ENCODE results near the gene SLC4A8.

Gene SLC4A8

GRCh38 chr12:51530208-51530607, 105.6 kb downstream of the SLC4A8 start:
- no peak for DNase-seq (ENCODE audit: low read depth)

GRCh38 chr12:51531284-51531977, 106.8 kb downstream of the SLC4A8 start:
- no peak for DNase-seq (ENCODE audit: low read depth)
- no peak overlapping the region for H3K4me3 ChIP-seq (ENCODE audit: control insufficient read depth, low read depth, low read length)
- no peak for TF ChIP-seq CTCF (IDR thresholded peaks at IDR 0.05; ENCODE audit: control insufficient read depth, insufficient read depth, low read depth, low read length, missing control alignments)

More at GRCh38 chr12:51530208-51530607, 105.6 kb downstream of the SLC4A8 start:
- H3K4me3 ChIP-seq (ENCODE audit: control insufficient read depth, low read depth, low read length) = no peak overlapping the region
- no peak for TF ChIP-seq CTCF (IDR thresholded peaks at IDR 0.05; ENCODE audit: control insufficient read depth, insufficient read depth, low read depth, low read length, missing control alignments)

- TF ChIP-seq CTCF (IDR thresholded peaks at IDR 0.05; ENCODE audit: control insufficient read depth, insufficient read depth, low read depth, low read length, missing control alignments) = peak; percentile 95
- peak; percentile 34 for DNase-seq (ENCODE audit: low read depth)
- no peak overlapping the region for H3K4me3 ChIP-seq (ENCODE audit: control insufficient read depth, low read depth, low read length)
Measured at GRCh38 chr12:51531978-51532497, 107.4 kb downstream of the SLC4A8 start.

GRCh38 chr12:51533799-51534198, 109.2 kb downstream of the SLC4A8 start:
- TF ChIP-seq CTCF (IDR thresholded peaks at IDR 0.05; ENCODE audit: control insufficient read depth, insufficient read depth, low read depth, low read length, missing control alignments) = peak; percentile 26
- DNase-seq (ENCODE audit: low read depth) = no peak
- H3K4me3 ChIP-seq (ENCODE audit: control insufficient read depth, low read depth, low read length) = no peak overlapping the region

- no peak overlapping the region for H3K4me3 ChIP-seq (ENCODE audit: control insufficient read depth, low read depth, low read length)
- no peak for TF ChIP-seq CTCF (IDR thresholded peaks at IDR 0.05; ENCODE audit: control insufficient read depth, insufficient read depth, low read depth, low read length, missing control alignments)
- no peak for DNase-seq (ENCODE audit: low read depth)
Measured at GRCh38 chr12:51534216-51535074, 109.8 kb downstream of the SLC4A8 start.

GRCh38 chr12:51536159-51536558, 111.5 kb downstream of the SLC4A8 start:
- peak; percentile 19 for TF ChIP-seq CTCF (IDR thresholded peaks at IDR 0.05; ENCODE audit: control insufficient read depth, insufficient read depth, low read depth, low read length, missing control alignments)
- no peak overlapping the region for H3K4me3 ChIP-seq (ENCODE audit: control insufficient read depth, low read depth, low read length)
- no peak for DNase-seq (ENCODE audit: low read depth)

Data from AG09309 (cell line).